ENCODE measurements around the gene WFS1.

DNA sequence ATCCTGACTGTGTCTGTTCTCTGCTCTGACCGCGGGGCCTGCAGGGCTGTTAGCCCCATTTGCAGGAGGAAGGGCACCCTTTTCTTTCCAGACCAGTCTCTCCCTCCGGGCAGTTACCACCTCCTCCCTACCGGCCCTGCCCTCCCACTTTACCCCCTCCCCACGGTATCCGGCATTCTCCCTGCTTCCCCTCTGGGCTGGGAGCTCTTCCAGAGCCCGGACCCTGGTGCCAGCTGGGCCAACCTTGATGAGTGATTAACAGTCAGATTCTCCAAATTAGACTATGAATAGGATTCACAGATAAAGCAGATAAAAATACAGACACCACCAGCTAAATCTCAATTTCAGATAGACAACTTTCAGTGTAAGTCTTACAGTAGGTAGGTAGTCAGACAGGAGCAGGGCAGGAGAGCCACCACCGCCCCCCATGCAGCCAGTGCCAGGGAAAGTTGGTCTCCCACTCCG lies 23.4 kb upstream of the WFS1 start:
- TF ChIP-seq, protein P1, sequence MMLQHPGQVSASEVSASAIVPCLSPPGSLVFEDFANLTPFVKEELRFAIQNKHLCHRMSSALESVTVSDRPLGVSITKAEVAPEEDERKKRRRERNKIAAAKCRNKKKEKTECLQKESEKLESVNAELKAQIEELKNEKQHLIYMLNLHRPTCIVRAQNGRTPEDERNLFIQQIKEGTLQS (IDR thresholded peaks at IDR 0.05), result no peak
- TF ChIP-seq POLR2A (IDR thresholded peaks at IDR 0.05; ENCODE audit: borderline replicate concordance, extremely low read depth, insufficient read depth, insufficient read length) (no peak), ZFX (IDR thresholded peaks at IDR 0.05) (no peak), EGR1 (IDR thresholded peaks at IDR 0.05; ENCODE audit: low read depth) (no peak), EZH2 (IDR thresholded peaks at IDR 0.05) (no peak), YY1 (IDR thresholded peaks at IDR 0.05; ENCODE audit: extremely low read depth, insufficient replicate concordance, low read depth, low read length) (no peak), CEBPB (IDR thresholded peaks at IDR 0.05; ENCODE audit: low read depth) (no peak), POLR2AphosphoS5 (IDR thresholded peaks at IDR 0.05; ENCODE audit: low read depth, low read length) (no peak)
- TF ChIP-seq, protein P2, sequence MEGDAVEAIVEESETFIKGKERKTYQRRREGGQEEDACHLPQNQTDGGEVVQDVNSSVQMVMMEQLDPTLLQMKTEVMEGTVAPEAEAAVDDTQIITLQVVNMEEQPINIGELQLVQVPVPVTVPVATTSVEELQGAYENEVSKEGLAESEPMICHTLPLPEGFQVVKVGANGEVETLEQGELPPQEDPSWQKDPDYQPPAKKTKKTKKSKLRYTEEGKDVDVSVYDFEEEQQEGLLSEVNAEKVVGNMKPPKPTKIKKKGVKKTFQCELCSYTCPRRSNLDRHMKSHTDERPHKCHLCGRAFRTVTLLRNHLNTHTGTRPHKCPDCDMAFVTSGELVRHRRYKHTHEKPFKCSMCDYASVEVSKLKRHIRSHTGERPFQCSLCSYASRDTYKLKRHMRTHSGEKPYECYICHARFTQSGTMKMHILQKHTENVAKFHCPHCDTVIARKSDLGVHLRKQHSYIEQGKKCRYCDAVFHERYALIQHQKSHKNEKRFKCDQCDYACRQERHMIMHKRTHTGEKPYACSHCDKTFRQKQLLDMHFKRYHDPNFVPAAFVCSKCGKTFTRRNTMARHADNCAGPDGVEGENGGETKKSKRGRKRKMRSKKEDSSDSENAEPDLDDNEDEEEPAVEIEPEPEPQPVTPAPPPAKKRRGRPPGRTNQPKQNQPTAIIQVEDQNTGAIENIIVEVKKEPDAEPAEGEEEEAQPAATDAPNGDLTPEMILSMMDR (IDR thresholded peaks at IDR 0.05 in 2 of 3, conservative IDR thresholded peaks at IDR 0.05 in 1 of 3; ENCODE audit: borderline replicate concordance in 1 of 3, insufficient read depth in 1 of 3, low read depth in 2 of 3, low read length in 2 of 3), result no peak
- TF ChIP-seq, protein P3, sequence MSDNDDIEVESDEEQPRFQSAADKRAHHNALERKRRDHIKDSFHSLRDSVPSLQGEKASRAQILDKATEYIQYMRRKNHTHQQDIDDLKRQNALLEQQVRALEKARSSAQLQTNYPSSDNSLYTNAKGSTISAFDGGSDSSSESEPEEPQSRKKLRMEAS (IDR thresholded peaks at IDR 0.05), result no peak

All from HCT116 (cell line).